ENCODE results near the gene KRTAP10-6.

- TF ChIP-seq RAD21 (IDR thresholded peaks at IDR 0.05; ENCODE audit: low read depth): no peak
- TF ChIP-seq FOXM1 (IDR thresholded peaks at IDR 0.05; ENCODE audit: borderline replicate concordance, low read depth): no peak
- TF ChIP-seq MAX (IDR thresholded peaks at IDR 0.05): no peak
These were observed 22.3 kb downstream of the KRTAP10-6 start for GRCh38 chr21:44569861-44570517.

All from Ishikawa (cell line).